NCI-H2171 treated with DMSO at 0.1 percent for 48 hours (cell line): ENCODE data around the gene JARID2.

ENCODE experiments used
- DNase-seq: peaks from one replicate; lab custom pipeline; 2025; lab: John Stamatoyannopoulos, UW

The JARID2 gene

GRCh38 chr6:15358579-15359327 lies 112.9 kb downstream of the JARID2 start:
- DNase-seq, result no peak

- DNase-seq, result peak; percentile 50
These were observed 113.5 kb downstream of the JARID2 start for GRCh38 chr6:15359335-15359862.

GRCh38 chr6:15360300-15360699 lies 114.4 kb downstream of the JARID2 start:
- DNase-seq, result no peak

- no peak for DNase-seq
These were observed 115.3 kb downstream of the JARID2 start for GRCh38 chr6:15361197-15361596.

- DNase-seq, result no peak
These were observed 116.6 kb downstream of the JARID2 start for GRCh38 chr6:15362274-15363160.

- DNase-seq, result no peak
These were observed 117.3 kb downstream of the JARID2 start for GRCh38 chr6:15363164-15363522.

- DNase-seq, result no peak
These were observed 117.9 kb downstream of the JARID2 start for GRCh38 chr6:15363523-15364400.

GRCh38 chr6:15364401-15365037 lies 118.7 kb downstream of the JARID2 start:
- peak; percentile 34 for DNase-seq

GRCh38 chr6:15365273-15365687 lies 119.4 kb downstream of the JARID2 start:
- peak; percentile 90 for DNase-seq

- DNase-seq, result no peak
These were observed 120.2 kb downstream of the JARID2 start for GRCh38 chr6:15366003-15366535.

GRCh38 chr6:15366879-15367278 lies 121.0 kb downstream of the JARID2 start:
- no peak for DNase-seq

- no peak for DNase-seq
These were observed 122.3 kb downstream of the JARID2 start for GRCh38 chr6:15368186-15368585.

- no peak for DNase-seq
These were observed 123.0 kb downstream of the JARID2 start for GRCh38 chr6:15368873-15369272.

- peak; percentile 24 for DNase-seq
These were observed 124.0 kb downstream of the JARID2 start for GRCh38 chr6:15369838-15370237.

- no peak for DNase-seq
These were observed 125.1 kb downstream of the JARID2 start for GRCh38 chr6:15370733-15371671.

GRCh38 chr6:15372932-15373331 lies 127.1 kb downstream of the JARID2 start:
- DNase-seq, result no peak

- DNase-seq, result no peak
These were observed 128.2 kb downstream of the JARID2 start for GRCh38 chr6:15374119-15374518.

- no peak for DNase-seq
These were observed 129.1 kb downstream of the JARID2 start for GRCh38 chr6:15375018-15375417.

GRCh38 chr6:15375638-15376290 lies 129.9 kb downstream of the JARID2 start:
- no peak for DNase-seq
